ELR (cell line): ENCODE data around the gene TBC1D3L.
"Not testable (repeated sequence)": the region's sequence is repeated elsewhere in the genome, so short reads cannot be mapped to it uniquely, and the experiment has no call there.

Experiments used
- DNase-seq: peaks from one replicate; pipeline ENCODE4 v3.0.0-alpha.2; 2015; ENCODE audit warnings: low read depth

The TBC1D3L gene

DNA sequence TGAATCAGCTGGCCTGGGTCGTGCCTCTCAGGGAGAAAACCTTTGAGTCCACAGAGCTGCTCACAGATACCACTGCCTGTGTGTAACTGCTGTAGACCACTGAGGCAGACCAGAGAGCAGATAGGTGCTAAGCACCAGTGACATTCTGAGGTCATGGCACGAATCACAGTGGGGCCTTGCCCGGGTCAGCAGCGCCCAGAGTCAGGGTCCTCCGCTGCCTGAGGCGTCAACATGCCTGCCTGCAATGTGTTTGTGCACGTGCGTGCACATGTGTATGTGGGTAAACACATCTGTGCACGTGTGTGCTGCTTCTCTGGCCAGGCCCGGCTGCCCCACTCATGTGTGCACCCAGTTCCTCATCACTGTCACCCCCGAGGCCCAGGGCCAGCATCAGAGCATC lies at the start of gene TBC1D3L:
Gene TBC1D3L (minus strand): TSS at position 101 of the 400 bp plus-strand sequence. CDS start 1,540 bp downstream, outside the sequence.
- DNase-seq: not testable (repeated sequence)

DNA sequence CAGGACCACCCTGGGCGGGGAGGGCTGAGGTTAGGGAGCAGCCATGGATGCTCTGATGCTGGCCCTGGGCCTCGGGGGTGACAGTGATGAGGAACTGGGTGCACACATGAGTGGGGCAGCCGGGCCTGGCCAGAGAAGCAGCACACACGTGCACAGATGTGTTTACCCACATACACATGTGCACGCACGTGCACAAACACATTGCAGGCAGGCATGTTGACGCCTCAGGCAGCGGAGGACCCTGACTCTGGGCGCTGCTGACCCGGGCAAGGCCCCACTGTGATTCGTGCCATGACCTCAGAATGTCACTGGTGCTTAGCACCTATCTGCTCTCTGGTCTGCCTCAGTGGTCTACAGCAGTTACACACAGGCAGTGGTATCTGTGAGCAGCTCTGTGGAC lies 14.8 kb upstream of the TBC1D3L start, which contains the start of gene TBC1D3D:
Gene TBC1D3D (plus strand): TSS at position 301 of the 400 bp plus-strand sequence. CDS start 1,585 bp downstream, outside the sequence.
- DNase-seq: not testable (repeated sequence)
